HEK293 (cell line): Measurements from ENCODE around the gene C1QL4.
"Not testable (repeated sequence)": the region's sequence is repeated elsewhere in the genome, so short reads cannot be mapped to it uniquely, and the experiment has no call there.

Source experiments
- CTCF ChIA-PET: fragments of 350-600 bp; formaldehyde crosslinking; extraction: SDS; loops from one replicate; lab custom pipeline; 2021; ENCODE audit warnings: antibody characterized with exemption; lab: Yijun Ruan, JAX
- POLR2A ChIA-PET: fragments of 300-600 bp; formaldehyde crosslinking; extraction: SDS; loops from one replicate; lab custom pipeline; 2020; ENCODE audit warnings: antibody characterized with exemption, inconsistent platforms; lab: Yijun Ruan, JAX
- H3K27ac ChIP-seq: fragments of 200-500 bp; sonication (Bioruptor generic); 2 replicates; pipeline ENCODE4 v1.5.1; 2014; ENCODE audit warnings: low read depth, low read length, control low read depth, inconsistent platforms; ENCODE audit errors: extremely low read depth
- H3K36me3 ChIP-seq, 2 experiments: fragments of 200-500 bp in 1 of 2; sonication (Bioruptor generic) in 1 of 2; 1 replicate in 1 of 2; 2 replicates in 1 of 2; pipeline ENCODE4 v1.5.1; 2014 to 2017; ENCODE audit warnings: inconsistent platforms in 2 of 2, low read length in 2 of 2; ENCODE audit not compliant: control insufficient read depth in 2 of 2, insufficient read depth in 1 of 2
- H3K4me1 ChIP-seq: fragments of 200-500 bp; sonication (Bioruptor generic); 2 replicates; pipeline ENCODE4 v1.5.1; 2014; ENCODE audit warnings: mild to moderate bottlenecking, low read length, inconsistent platforms; ENCODE audit not compliant: control insufficient read depth, insufficient read depth
- H3K4me3 ChIP-seq: 2 replicates; pipeline ENCODE4 v1.5.1; 2011; ENCODE audit warnings: low read depth, mild to moderate bottlenecking, control low read depth, low read length, moderate library complexity
- H3K9me3 ChIP-seq: fragments of 200-500 bp; sonication (Bioruptor generic); 2 replicates; pipeline ENCODE4 v1.5.1; 2014; ENCODE audit warnings: low read depth, low read length, inconsistent platforms; ENCODE audit not compliant: control insufficient read depth, insufficient read depth
- ZNF362 ChIP-seq: fragments of 450-650 bp; formaldehyde crosslinking; IDR thresholded peaks from 2 replicates; pipeline ENCODE4 v1.5.1; 2016; ENCODE audit warnings: missing biosample characterization, missing genetic modification characterization
- TF ChIP-seq, protein P1 (sequence below): fragments of 450-650 bp; formaldehyde crosslinking; IDR thresholded peaks from 2 replicates; pipeline ENCODE4 v1.5.1; 2016; ENCODE audit warnings: missing biosample characterization, missing genetic modification characterization

C1QL4 gene

DNA sequence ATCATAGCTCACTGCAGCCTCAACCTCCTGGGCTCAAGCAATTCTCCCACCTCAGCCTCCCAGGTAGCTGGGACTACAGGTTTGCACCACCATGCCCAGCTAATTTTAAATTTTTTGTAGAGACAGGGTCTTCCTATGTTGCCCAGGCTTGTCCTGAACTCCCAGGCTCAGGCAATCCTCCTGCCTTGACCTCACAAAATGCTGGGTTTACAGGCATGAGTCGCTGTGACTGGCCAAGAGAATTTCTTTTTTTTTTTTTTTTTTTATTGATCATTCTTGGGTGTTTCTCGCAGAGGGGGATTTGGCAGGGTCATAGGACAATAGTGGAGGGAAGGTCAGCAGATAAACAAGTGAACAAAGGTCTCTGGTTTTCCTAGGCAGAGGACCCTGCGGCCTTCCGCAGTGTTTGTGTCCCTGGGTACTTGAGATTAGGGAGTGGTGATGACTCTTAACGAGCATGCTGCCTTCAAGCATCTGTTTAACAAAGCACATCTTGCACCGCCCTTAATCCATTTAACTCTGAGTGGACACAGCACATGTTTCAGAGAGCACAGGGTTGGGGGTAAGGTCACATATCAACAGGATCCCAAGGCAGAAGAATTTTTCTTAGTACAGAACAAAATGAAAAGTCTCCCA lies 54.1 kb downstream of the C1QL4 start:
- not testable (repeated sequence) for H3K27ac ChIP-seq, H3K36me3 ChIP-seq, H3K9me3 ChIP-seq, H3K4me3 ChIP-seq, H3K4me1 ChIP-seq
- ChIA-PET POLR2A (interaction anchor here (0.8 to 2.0 kb wide), 3 partner anchors 13 to 17 kb away, joined by 3 to 16 read pairs (median 3); no protein-coding TSS in a partner anchor), CTCF (interaction anchor here (0.6 to 8.9 kb wide), 12 partner anchors 8 to 298 kb away, joined by 3 to 208 read pairs (median 4); partner anchors contain the start of genes DNAJC22 and PRPH)
- TF ChIP-seq, protein P1, sequence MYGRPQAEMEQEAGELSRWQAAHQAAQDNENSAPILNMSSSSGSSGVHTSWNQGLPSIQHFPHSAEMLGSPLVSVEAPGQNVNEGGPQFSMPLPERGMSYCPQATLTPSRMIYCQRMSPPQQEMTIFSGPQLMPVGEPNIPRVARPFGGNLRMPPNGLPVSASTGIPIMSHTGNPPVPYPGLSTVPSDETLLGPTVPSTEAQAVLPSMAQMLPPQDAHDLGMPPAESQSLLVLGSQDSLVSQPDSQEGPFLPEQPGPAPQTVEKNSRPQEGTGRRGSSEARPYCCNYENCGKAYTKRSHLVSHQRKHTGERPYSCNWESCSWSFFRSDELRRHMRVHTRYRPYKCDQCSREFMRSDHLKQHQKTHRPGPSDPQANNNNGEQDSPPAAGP (tag by site-specific recombination), result peak; percentile 39; the same call in 1 of the 2 replicates
- peak; percentile 70 for TF ChIP-seq ZNF362 (tag by site-specific recombination)
